Measurements from ENCODE around the gene FLYWCH1.

Gene FLYWCH1

GRCh38 chr16:2900526-2901075 is 11.1 kb upstream of the FLYWCH1 start:
- DNase-seq, result no peak

DNA sequence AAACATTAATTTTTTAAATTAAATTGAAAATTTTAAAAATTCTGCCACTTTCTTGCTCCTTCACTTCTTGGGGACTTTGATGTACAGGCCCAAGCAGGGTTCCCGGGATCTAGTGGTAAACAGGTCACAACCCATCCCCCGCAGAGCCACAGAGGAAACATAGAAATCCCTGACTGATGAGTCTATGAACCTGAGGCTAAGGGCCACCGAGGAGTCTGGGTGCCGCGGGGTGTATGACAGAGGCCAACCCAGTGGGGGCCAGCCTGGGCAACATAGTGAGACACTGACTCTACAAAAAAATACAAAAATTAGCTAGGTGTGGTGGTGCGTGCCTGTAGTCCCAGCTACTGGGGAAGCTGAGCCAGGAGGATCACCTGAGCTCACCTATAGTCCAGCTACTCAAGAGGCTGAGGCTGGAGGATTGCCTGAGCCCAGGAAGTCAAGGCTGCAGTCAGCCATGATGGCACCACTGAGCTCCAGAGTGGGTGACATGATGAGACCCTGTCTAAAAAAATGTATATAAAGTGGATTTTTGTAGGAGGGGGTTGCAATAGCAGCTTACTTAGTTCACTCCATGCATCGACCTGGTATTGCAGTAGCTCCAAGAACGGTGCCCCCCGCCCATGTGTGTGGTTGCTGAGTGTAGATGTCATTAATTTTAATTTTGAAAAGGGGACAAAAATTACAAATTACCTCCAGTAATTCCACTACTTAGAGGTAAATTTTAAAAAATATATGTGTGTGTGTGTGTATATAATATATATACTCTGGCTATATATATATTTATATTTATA is 9.2 kb upstream of the FLYWCH1 start:
- DNase-seq, result no peak

DNA sequence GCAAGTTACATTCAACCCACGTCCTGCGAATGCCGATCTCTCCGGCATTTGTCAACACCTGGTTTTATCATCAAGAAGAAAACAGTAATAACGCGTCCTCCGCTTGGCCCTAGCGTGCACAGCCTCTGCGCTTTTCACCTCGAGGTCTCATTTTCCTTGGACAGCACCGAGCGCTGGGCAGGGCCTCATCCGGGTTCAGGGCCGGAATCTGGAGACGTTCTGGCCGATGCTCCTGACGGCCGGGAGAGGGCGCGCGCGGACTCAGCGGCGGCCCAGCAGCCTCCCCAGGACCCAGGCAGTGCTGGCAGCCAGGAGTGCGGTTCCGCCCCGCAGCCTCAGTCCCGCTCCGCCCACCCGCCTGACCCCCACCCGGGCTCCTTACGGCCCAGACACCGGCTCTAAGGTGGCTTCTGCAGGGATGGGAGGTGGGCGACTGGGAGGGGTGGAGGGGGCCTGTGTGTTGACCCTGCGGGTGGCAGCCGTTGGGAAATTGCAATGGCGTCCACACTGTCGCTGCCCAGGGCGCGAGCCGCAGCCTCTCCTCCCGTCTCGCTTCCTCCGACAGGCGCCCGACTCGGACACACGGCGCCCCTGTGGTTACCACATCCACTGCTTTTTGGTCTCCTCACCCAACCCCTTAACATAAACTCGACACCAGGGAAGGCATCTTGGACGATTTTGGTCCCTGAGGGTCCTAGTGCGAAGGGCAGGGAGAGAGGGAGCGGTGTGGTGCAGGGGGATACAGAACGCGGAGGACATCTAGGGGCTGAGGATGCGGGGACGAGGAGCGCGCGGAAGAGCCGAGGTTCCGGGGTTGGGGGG is 7.4 kb upstream of the FLYWCH1 start:
- DNase-seq, result peak; percentile 39

DNA sequence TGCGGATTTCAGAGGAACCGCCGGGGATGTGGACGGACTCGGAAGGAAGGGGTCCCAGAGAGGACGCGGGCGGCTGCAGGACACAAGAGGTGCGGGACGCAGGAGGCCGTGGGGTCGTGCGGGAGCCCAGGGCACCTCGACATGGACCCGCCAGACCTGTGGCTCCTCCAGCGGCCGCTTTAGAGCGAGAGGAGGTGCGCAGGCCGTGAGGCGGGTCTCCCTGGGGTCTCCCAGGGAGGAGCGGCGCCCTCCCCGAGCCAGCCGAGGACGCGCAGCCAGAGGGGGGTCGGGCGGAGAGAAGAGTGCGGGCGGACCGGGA is 6.8 kb upstream of the FLYWCH1 start:
- DNase-seq, result no peak

GRCh38 chr16:2905241-2905987 is 6.3 kb upstream of the FLYWCH1 start:
- peak; percentile 88 for DNase-seq

DNA sequence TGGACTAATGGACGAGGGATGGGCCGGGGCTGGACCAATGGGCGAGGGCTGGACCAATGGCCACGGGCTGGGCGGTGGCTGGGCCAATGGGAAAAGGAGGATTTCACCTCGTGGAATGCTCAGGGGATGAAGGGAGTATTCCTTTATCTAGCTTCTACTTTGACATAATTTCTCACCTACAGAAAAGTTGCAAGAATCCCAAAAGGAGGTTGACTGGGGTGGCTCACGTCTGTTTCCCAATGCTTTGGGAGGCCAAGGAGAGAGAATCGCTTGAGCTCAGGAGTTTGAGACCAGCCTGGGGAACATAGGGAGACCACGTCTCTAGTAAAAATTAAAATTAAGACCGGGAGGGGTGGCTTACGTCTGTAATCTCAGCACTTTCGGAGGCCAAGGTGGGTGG is 5.7 kb upstream of the FLYWCH1 start:
- no peak for DNase-seq

DNA sequence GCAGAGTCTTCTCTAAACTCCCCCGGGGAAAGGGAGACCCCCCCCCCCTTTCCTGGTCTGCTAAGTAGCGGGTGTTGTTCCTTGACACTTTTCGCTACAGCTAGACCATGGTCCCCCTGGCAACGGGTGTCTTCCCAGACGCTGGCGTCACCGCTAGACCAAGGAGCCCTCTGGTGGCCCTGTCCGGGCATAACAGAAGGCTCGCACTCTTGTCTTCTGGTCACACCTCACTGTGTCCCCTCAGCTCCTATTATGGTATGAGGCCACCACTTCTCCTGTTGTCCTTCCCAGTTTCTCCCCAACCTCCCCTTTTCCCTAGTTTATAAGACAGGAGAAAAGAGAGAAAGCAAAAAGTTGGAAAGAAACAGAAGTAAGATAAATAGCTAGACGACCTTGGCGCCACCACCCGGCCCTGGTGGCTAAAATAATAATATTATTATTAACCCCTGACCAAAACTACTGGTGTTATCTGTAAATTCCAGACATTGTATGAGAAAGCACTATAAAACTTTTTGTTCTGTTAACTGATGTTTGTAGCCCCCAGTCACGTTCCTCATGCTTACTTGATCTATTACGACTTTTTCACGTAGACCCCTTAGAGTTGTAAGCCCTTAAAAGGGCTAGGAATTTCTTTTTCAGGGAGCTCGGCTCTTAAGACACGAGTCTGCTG is 4.5 kb upstream of the FLYWCH1 start:
- DNase-seq, result peak; percentile 3

DNA sequence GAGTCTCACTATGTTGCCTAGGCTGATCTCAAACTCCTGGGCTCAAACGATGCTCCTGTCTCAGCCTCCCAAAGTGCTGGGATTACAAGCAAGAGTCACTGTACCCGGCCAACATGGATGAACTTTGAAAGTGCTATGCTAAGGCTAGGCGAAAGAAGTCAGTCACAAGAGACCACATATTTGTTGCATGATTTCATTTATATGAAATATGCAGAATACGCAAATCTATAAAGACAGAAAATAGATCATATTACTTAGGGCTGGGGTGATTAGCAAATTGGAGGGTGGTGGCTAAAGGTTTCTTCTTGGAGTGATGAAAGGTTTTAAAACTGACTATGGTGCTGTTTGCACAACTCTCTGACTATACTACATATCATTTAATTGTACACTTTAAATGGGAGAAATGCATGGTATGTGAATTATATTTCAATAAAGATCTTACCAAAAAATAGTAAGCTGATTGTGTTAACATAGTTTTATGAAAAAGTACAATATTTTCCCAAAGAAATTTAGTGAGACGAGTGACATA is 1.2 kb upstream of the FLYWCH1 start:
- no peak for DNase-seq

DNA sequence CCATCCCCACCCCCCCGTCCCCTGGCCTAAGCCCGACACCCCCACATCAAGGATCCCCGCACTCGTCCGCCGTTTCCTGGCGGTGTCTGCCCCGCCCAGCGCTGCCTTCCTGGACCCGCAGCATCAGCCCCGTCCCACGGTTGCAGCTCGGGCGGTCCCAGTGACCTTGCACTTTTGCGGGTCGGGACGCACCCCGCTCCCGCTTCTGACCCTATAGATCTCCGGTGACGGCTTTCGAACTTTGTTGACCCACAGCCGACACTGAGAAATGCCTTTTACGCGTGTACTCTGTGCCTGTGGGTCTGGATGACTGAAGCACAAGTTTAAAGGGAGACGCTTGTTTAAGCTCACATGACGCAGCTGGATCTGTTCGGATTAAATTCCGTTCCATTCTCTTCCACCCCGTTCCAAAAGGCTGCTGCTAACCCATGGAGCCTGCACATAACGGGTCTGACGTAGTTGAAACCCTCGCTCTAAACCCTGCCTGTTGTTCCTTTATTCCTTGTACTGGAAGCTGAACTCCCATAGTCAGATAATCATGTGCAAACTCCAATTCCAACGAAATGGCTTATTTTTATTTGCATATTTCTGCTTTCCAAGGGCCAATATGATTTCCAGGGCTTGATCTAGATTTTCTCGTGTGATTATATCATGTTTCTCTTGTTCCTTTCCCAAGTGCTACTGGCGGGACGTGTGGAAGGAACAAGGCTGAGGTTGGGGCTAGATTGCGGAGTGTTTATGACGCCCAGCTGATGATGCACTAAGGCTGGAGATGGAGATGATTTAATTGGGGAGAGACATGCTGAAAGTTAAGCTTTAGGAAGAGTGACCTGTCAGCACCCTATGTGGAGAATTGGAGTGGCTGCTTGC is 834 bp downstream of the FLYWCH1 start:
- no peak for DNase-seq

GRCh38 chr16:2913603-2914002 is 1.9 kb downstream of the FLYWCH1 start:
- no peak for DNase-seq

GRCh38 chr16:2914233-2914632 is 2.5 kb downstream of the FLYWCH1 start:
- DNase-seq, result no peak

DNA sequence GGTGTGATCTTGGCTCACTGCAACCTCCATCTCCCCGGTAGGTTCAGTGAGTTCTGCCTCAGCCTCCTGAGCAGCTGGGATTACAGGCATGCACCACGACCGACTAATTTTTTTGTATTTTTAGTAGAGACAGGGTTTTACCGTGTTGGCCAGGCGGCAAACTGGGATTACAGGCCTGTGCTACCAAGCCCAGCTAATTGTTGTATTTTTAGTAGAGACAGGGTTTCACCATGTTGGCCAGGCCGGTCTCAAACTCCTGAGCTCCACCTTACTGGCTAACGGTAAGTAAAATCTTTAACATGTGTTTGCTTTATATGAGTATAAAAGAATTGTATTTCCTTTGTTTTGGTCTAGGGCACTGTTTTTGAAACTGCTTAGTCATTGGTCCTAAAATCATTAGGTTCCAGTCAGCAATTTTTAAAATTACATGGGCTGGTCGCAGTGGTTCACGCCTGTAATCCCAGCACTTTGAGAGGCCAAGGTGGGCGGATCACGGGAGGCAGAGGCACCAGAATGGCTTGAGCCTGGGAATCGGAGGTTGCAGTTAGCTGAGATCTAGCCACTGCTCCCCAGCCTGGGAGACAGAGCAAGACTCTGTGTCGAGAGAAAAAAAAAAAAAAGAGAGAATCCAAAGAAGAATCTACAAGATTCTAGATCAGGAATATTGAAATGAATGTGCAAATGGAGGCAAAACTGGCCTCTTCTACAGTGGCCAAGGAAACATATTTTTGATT is 3.6 kb downstream of the FLYWCH1 start:
- no peak for DNase-seq

DNA sequence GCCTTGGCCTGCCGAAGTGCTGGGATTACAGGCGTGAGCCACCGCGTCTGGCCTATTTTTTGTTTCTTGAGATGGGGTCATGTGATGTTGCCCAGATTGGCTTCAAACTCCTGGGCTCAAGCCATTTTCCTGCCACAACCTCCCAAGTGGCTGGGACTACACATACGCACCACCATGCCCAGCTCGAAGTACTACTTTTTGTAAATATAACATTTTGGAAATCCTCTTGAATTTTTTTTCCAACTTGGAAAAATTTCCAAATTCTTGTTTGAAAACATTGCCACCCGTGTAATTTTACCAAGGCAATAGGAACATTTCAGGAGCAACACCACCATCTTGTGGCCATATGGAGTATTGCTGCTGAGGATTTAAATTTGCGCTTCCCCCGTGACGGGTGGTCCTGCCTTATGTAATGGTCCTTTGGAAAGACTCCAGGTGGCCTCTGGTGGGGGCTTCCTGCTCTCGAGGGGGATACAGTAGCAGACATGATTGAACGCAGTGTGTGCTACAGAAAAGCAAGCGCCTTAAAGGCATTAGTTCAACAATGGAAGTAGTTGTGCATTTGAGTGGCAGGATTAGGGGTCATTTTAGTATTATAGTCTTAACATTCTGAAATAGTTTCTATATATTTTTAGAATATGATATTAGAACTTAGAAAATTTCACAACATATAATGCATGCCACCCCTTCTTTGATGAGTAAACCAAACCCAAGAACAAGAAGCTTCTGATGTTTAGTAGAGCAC is 8.0 kb downstream of the FLYWCH1 start:
- DNase-seq, result peak; percentile 29

DNA sequence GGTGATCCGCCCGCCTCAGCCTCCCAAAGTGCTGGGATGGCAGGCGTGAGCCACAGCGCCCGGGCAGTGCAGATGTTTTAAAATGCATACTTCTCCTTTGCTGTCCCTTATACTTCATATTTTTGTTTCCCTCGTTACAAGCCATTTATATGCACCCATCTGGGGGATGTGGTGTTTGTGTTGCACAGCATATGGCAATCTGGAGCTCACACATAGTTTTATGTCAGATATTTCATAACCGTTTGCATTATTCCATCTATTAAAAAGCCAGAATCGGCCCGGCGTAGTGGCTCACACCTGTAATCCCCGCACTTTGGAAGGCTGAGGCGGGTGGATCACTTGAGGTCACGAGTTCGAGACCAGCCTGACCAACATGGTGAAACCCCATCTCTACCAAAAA is 11.8 kb downstream of the FLYWCH1 start:
- DNase-seq, result no peak

DNA sequence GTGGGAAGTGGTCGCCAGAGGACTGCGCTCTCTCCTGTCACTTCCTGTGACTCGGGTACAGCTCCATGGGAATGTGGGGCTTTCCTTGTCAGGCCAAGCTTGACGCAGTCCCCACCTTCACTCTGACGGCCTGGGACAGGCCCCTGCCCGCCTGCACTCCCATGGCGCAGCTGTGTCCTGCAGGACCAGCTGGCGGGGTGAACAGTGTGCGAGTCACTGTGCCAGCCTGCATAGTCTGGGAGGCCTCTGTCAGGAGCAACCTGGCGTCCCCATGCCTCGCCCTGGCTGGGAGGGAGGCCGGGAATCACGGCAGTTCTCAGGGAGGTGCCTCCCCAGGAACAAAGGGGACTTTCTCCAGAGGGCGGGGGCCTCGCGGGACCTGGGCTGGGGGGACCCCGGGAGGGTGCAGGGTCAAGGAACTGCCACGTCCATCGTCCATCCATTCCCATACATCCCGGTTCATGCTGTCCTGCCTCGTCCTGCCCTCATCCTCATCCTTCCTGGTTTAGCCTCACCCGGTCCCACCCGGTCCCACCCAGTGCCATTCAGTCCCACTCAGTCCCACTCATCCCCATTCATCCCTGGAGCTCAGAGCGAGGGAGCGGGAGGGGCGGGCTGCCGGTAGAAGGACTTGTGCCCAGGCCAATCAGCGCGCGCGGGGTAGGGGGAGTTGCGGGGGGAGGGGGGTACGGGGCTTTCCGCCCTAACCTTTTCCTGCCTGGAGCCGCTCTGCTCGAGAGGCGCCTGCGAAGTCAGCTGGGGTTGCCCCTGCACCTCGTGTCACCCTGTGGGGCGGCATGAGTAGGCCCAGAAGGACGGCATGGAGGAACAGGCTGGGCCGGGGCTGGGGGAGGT is 13.4 kb downstream of the FLYWCH1 start:
- DNase-seq, result no peak

- no peak for DNase-seq
Observed at GRCh38 chr16:2925951-2926649, 14.4 kb downstream of the FLYWCH1 start.

- DNase-seq, result no peak
Observed at GRCh38 chr16:2926650-2926999, 14.9 kb downstream of the FLYWCH1 start.

GRCh38 chr16:2927010-2927646 is 15.4 kb downstream of the FLYWCH1 start:
- DNase-seq, result peak; percentile 37

All from NCI-H748 treated with DMSO at 0.1 percent for 48 hours (cell line).